ENCODE results near the gene DGLUCY.
"Not testable (repeated sequence)": the region's sequence is repeated elsewhere in the genome, so short reads cannot be mapped to it uniquely, and the experiment has no call there.

The DGLUCY gene

DNA sequence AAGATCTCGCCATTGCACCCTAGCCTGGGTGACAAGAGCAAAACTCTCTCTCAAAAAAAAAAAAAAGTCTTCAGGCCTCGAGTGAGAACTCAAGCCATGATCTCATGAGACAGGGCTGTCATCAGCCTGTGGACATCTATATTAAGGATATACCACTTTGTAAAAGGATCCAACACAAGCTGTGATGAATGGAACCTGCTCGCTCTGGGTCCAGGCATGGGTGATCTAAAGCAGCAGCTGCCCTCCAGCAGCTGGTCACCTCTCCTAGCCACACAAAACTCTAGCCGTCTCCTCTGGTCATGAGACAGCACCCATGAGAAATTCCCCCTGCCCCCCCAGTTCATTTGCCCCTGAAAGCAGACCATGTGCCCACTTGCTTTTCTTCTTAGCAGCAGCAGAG is 19.1 kb upstream of the DGLUCY start:
- no peak overlapping the region for H2BK5ac ChIP-seq (ENCODE audit: low read depth, low read length, poor library complexity, severe bottlenecking)
- no peak overlapping the region for H2BK15ac ChIP-seq (ENCODE audit: low read depth, poor library complexity, severe bottlenecking)
- H3K4me3 ChIP-seq (ENCODE audit: insufficient read depth in 1 of 2, low read depth in 1 of 2, low read length in 2 of 2): no peak overlapping the region
- no peak overlapping the region for H2BK12ac ChIP-seq (ENCODE audit: low read length in 2 of 2)
- WGBS: 84% methylated on average over 4 of the region's 4 CpGs
- H3K27me3 ChIP-seq (ENCODE audit: control insufficient read depth in 1 of 2, insufficient read depth in 1 of 2, low read length in 2 of 2): peaks cover 0 to 16% of the 10 kb centered on the region in 2 experiments
- no peak overlapping the region for H3K23ac ChIP-seq (ENCODE audit: low read length in 2 of 2)
- no peaks in the 10 kb centered on the region for H3K79me1 ChIP-seq (replicated peaks; ENCODE audit: low read length, poor library complexity, severe bottlenecking)
- no peak overlapping the region for H3K14ac ChIP-seq (ENCODE audit: low read length in 2 of 2)
- no peak overlapping the region for H2AK5ac ChIP-seq (ENCODE audit: low read length, severe bottlenecking)
- no peak overlapping the region for H3K18ac ChIP-seq (ENCODE audit: low read depth in 1 of 2, low read length in 2 of 2)
- H3K9me3 ChIP-seq (ENCODE audit: control insufficient read depth, low read length): no peaks in the 10 kb centered on the region
- peaks cover 7% of the 10 kb centered on the region for H3K4me1 ChIP-seq (ENCODE audit: control insufficient read depth, insufficient read depth, low read depth, low read length)
- no peak overlapping the region for H2BK120ac ChIP-seq (ENCODE audit: low read depth, low read length)
- no peak for DNase-seq
- no peak overlapping the region for H4K8ac ChIP-seq (ENCODE audit: low read length)
- no peak overlapping the region for H4K91ac ChIP-seq (ENCODE audit: low read length)
- no peak overlapping the region for H2AFZ ChIP-seq (ENCODE audit: low read depth, low read length)
- no peak overlapping the region for H3K9ac ChIP-seq (ENCODE audit: low read length)
- no peak overlapping the region for H3K27ac ChIP-seq (ENCODE audit: low read length, poor library complexity, severe bottlenecking)
- H3K36me3 ChIP-seq (ENCODE audit: control insufficient read depth in 1 of 2, insufficient read depth in 2 of 2, low read depth in 1 of 2, low read length in 2 of 2): no peaks in the 10 kb centered on the region
- no peak overlapping the region for H3K4me2 ChIP-seq (ENCODE audit: low read length, poor library complexity, severe bottlenecking)
- H3K4ac ChIP-seq (ENCODE audit: low read depth in 1 of 2, low read length in 2 of 2): no peak overlapping the region

GRCh38 chr14:91095178-91095577 is 18.7 kb upstream of the DGLUCY start:
- no peak overlapping the region for H3K4me2 ChIP-seq (ENCODE audit: low read length, poor library complexity, severe bottlenecking)
- 82% methylated on average over 6 of the region's 8 CpGs for WGBS
- peaks cover 0 to 16% of the 10 kb centered on the region in 2 experiments for H3K27me3 ChIP-seq (ENCODE audit: control insufficient read depth in 1 of 2, insufficient read depth in 1 of 2, low read length in 2 of 2)

DNA sequence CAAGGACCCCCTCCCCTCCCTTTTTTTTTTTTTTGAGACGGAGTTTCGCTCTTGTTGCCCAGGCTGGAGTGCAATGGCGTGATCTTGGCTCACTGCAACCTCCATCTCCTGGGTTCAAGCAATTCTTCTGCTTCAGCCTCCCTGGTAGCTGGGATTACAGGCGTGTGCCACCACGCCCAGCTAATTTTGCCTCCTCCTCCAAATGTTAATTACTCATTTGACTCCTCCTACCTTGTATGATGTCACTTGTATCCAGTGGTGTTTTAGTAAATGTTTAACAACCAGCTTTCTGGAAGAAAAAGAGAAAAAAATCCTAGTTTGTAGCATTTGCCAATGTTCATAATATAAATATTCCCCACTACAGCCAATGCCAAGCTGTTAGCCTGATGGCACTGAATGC is 16.2 kb upstream of the DGLUCY start:
- H3K27ac ChIP-seq (ENCODE audit: low read length, poor library complexity, severe bottlenecking); H3K9ac ChIP-seq (ENCODE audit: low read length); H2BK15ac ChIP-seq (ENCODE audit: low read depth, poor library complexity, severe bottlenecking); H3K14ac ChIP-seq (ENCODE audit: low read length in 2 of 2); H3K18ac ChIP-seq (ENCODE audit: low read depth in 1 of 2, low read length in 2 of 2); H4K91ac ChIP-seq (ENCODE audit: low read length); H3K4me2 ChIP-seq (ENCODE audit: low read length, poor library complexity, severe bottlenecking); H2AFZ ChIP-seq (ENCODE audit: low read depth, low read length); DNase-seq; H3K27me3 ChIP-seq (ENCODE audit: control insufficient read depth in 1 of 2, insufficient read depth in 1 of 2, low read length in 2 of 2); H3K4me3 ChIP-seq (ENCODE audit: insufficient read depth in 1 of 2, low read depth in 1 of 2, low read length in 2 of 2); H3K79me1 ChIP-seq (replicated peaks; ENCODE audit: low read length, poor library complexity, severe bottlenecking); H4K8ac ChIP-seq (ENCODE audit: low read length); H3K4ac ChIP-seq (ENCODE audit: low read depth in 1 of 2, low read length in 2 of 2); H3K36me3 ChIP-seq (ENCODE audit: control insufficient read depth in 1 of 2, insufficient read depth in 2 of 2, low read depth in 1 of 2, low read length in 2 of 2); H2BK12ac ChIP-seq (ENCODE audit: low read length in 2 of 2); H2BK5ac ChIP-seq (ENCODE audit: low read depth, low read length, poor library complexity, severe bottlenecking); H2BK120ac ChIP-seq (ENCODE audit: low read depth, low read length); H3K9me3 ChIP-seq (ENCODE audit: control insufficient read depth, low read length); H3K23ac ChIP-seq (ENCODE audit: low read length in 2 of 2); H2AK5ac ChIP-seq (ENCODE audit: low read length, severe bottlenecking); H3K4me1 ChIP-seq (ENCODE audit: control insufficient read depth, insufficient read depth, low read depth, low read length): not testable (repeated sequence)
- 84% methylated on average over 3 of the region's 5 CpGs for WGBS

More at GRCh38 chr14:91095178-91095577, 18.7 kb upstream of the DGLUCY start:
- H2BK15ac ChIP-seq (ENCODE audit: low read depth, poor library complexity, severe bottlenecking): no peak overlapping the region
- no peak overlapping the region for H3K4ac ChIP-seq (ENCODE audit: low read depth in 1 of 2, low read length in 2 of 2)
- H4K91ac ChIP-seq (ENCODE audit: low read length): no peak overlapping the region
- no peaks in the 10 kb centered on the region for H3K36me3 ChIP-seq (ENCODE audit: control insufficient read depth in 1 of 2, insufficient read depth in 2 of 2, low read depth in 1 of 2, low read length in 2 of 2)
- no peak overlapping the region for H2BK5ac ChIP-seq (ENCODE audit: low read depth, low read length, poor library complexity, severe bottlenecking)
- no peak overlapping the region for H3K14ac ChIP-seq (ENCODE audit: low read length in 2 of 2)
- H3K4me1 ChIP-seq (ENCODE audit: control insufficient read depth, insufficient read depth, low read depth, low read length): peaks cover 7% of the 10 kb centered on the region
- H3K9me3 ChIP-seq (ENCODE audit: control insufficient read depth, low read length): no peaks in the 10 kb centered on the region
- H4K8ac ChIP-seq (ENCODE audit: low read length): no peak overlapping the region
- no peak overlapping the region for H3K4me3 ChIP-seq (ENCODE audit: insufficient read depth in 1 of 2, low read depth in 1 of 2, low read length in 2 of 2)
- no peak overlapping the region for H3K18ac ChIP-seq (ENCODE audit: low read depth in 1 of 2, low read length in 2 of 2)
- no peak overlapping the region for H3K23ac ChIP-seq (ENCODE audit: low read length in 2 of 2)
- no peak overlapping the region for H3K27ac ChIP-seq (ENCODE audit: low read length, poor library complexity, severe bottlenecking)
- no peak for DNase-seq
- no peak overlapping the region for H2BK12ac ChIP-seq (ENCODE audit: low read length in 2 of 2)
- H3K9ac ChIP-seq (ENCODE audit: low read length): no peak overlapping the region
- H3K79me1 ChIP-seq (replicated peaks; ENCODE audit: low read length, poor library complexity, severe bottlenecking): no peaks in the 10 kb centered on the region
- H2AFZ ChIP-seq (ENCODE audit: low read depth, low read length): no peak overlapping the region
- no peak overlapping the region for H2BK120ac ChIP-seq (ENCODE audit: low read depth, low read length)
- no peak overlapping the region for H2AK5ac ChIP-seq (ENCODE audit: low read length, severe bottlenecking)

GRCh38 chr14:91098591-91098990 is 15.3 kb upstream of the DGLUCY start:
- H3K4me1 ChIP-seq (ENCODE audit: control insufficient read depth, insufficient read depth, low read depth, low read length): peaks cover 7% of the 10 kb centered on the region
- 87% methylated on average over 3 of the region's 3 CpGs for WGBS

More at GRCh38 chr14:91098591-91098990, 15.3 kb upstream of the DGLUCY start:
- H3K79me1 ChIP-seq (replicated peaks; ENCODE audit: low read length, poor library complexity, severe bottlenecking): no peaks in the 10 kb centered on the region
- no peak overlapping the region for H4K8ac ChIP-seq (ENCODE audit: low read length)
- H2AFZ ChIP-seq (ENCODE audit: low read depth, low read length): no peak overlapping the region
- H3K23ac ChIP-seq (ENCODE audit: low read length in 2 of 2): no peak overlapping the region
- H3K27ac ChIP-seq (ENCODE audit: low read length, poor library complexity, severe bottlenecking): no peak overlapping the region
- H3K4me2 ChIP-seq (ENCODE audit: low read length, poor library complexity, severe bottlenecking): no peak overlapping the region
- H2BK15ac ChIP-seq (ENCODE audit: low read depth, poor library complexity, severe bottlenecking): no peak overlapping the region
- H3K14ac ChIP-seq (ENCODE audit: low read length in 2 of 2): no peak overlapping the region
- no peaks in the 10 kb centered on the region for H3K9me3 ChIP-seq (ENCODE audit: control insufficient read depth, low read length)
- no peak overlapping the region for H2AK5ac ChIP-seq (ENCODE audit: low read length, severe bottlenecking)
- H3K36me3 ChIP-seq (ENCODE audit: control insufficient read depth in 1 of 2, insufficient read depth in 2 of 2, low read depth in 1 of 2, low read length in 2 of 2): no peaks in the 10 kb centered on the region
- H2BK120ac ChIP-seq (ENCODE audit: low read depth, low read length): no peak overlapping the region
- H2BK5ac ChIP-seq (ENCODE audit: low read depth, low read length, poor library complexity, severe bottlenecking): no peak overlapping the region
- no peak overlapping the region for H3K4ac ChIP-seq (ENCODE audit: low read depth in 1 of 2, low read length in 2 of 2)
- H3K27me3 ChIP-seq (ENCODE audit: control insufficient read depth in 1 of 2, insufficient read depth in 1 of 2, low read length in 2 of 2): peaks cover 0 to 10% of the 10 kb centered on the region in 2 experiments
- no peak overlapping the region for H3K18ac ChIP-seq (ENCODE audit: low read depth in 1 of 2, low read length in 2 of 2)
- no peak overlapping the region for H2BK12ac ChIP-seq (ENCODE audit: low read length in 2 of 2)
- no peak overlapping the region for H3K9ac ChIP-seq (ENCODE audit: low read length)
- peak; percentile 6 for DNase-seq
- H4K91ac ChIP-seq (ENCODE audit: low read length): no peak overlapping the region
- H3K4me3 ChIP-seq (ENCODE audit: insufficient read depth in 1 of 2, low read depth in 1 of 2, low read length in 2 of 2): no peak overlapping the region

Measured in mesenchymal stem cell (in vitro differentiated cells and primary cell).